ENCODE results near the gene EGFL7. TPM values are rescaled to one million over a fixed set of nuclear protein-coding genes. Genes with fewer than 3 reads are reported as not detected.
A peak's percentile ranks its signal among the peaks of the same experiment; 100 is the strongest.
"Not testable (repeated sequence)": the region's sequence is repeated elsewhere in the genome, so short reads cannot be mapped to it uniquely, and the experiment has no call there.

The EGFL7 gene
- total and polyA plus RNA-seq, 10 donors, result 132 to 522 (median 187) TPM

- DNase-seq, result no peak
- 88 to 95% (median 91%) methylated on average over 9 to 24 of the region's 24 CpGs for WGBS, 5 donors
- Histone ChIP-seq H3K27me3 (replicated peaks in 1 of 7) (peaks cover 0 to 50% (median 29%) of the 10 kb centered on the region in 7 donors), H3K36me3 (no peaks in the 10 kb centered on the region), H3K27ac (no peak overlapping the region), H3K9me3 (no peaks in the 10 kb centered on the region), H3K4me1 (peaks cover 20 to 38% (median 33%) of the 10 kb centered on the region in 6 donors), H3K4me3 (no peak overlapping the region)
- TF ChIP-seq POLR2A (IDR thresholded peaks at IDR 0.05) (no peak), POLR2AphosphoS5 (IDR thresholded peaks at IDR 0.05) (no peak), CTCF (IDR thresholded peaks at IDR 0.05 in 8 of 11, conservative IDR thresholded peaks at IDR 0.05 in 3 of 11) (no peak)
- intact Hi-C loops (cut with DNase I; ENCODE audit: low total_unique reads), result no loop called here
Measured at GRCh38 chr9:136709454-136710109, 46.9 kb downstream of the EGFL7 start.

- WGBS, 5 donors, result 87 to 97% (median 92%) methylated on average over 7 of the region's 7 CpGs
- no peak overlapping the region for H3K4me3 ChIP-seq
- H3K27me3 ChIP-seq (replicated peaks in 1 of 7), result peaks cover 0 to 59% (median 33%) of the 10 kb centered on the region in 7 donors
- TF ChIP-seq POLR2A (IDR thresholded peaks at IDR 0.05) (no peak), CTCF (IDR thresholded peaks at IDR 0.05 in 8 of 11, conservative IDR thresholded peaks at IDR 0.05 in 3 of 11) (no peak), POLR2AphosphoS5 (IDR thresholded peaks at IDR 0.05) (no peak)
- DNase-seq, result no peak
- H3K27ac ChIP-seq, result no peak overlapping the region
- intact Hi-C loops (cut with DNase I; ENCODE audit: low total_unique reads), result no loop called here
- H3K9me3 ChIP-seq, result no peaks in the 10 kb centered on the region
- peaks cover 26 to 43% (median 37%) of the 10 kb centered on the region in 6 donors for H3K4me1 ChIP-seq
- H3K36me3 ChIP-seq, result no peaks in the 10 kb centered on the region
Measured at GRCh38 chr9:136710543-136710942, 47.8 kb downstream of the EGFL7 start.

GRCh38 chr9:136711219-136711648, 48.5 kb downstream of the EGFL7 start:
- DNase-seq; H3K4me3 ChIP-seq; H3K36me3 ChIP-seq; H3K27ac ChIP-seq; intact Hi-C loops (cut with DNase I; ENCODE audit: low total_unique reads); H3K9me3 ChIP-seq: not testable (repeated sequence)
- peaks cover 26 to 46% (median 37%) of the 10 kb centered on the region in 6 donors for H3K4me1 ChIP-seq
- WGBS, 5 donors, result 58 to 78% (median 69%) methylated on average over 4 of the region's 4 CpGs
- H3K27me3 ChIP-seq (replicated peaks in 1 of 7), result peaks cover 0 to 63% (median 33%) of the 10 kb centered on the region in 7 donors

- DNase-seq, result peak; percentile 79
- 2 to 3% (median 2%) methylated on average over 31 to 119 of the region's 119 CpGs for WGBS, 5 donors
Measured at GRCh38 chr9:136711751-136712689, 49.3 kb downstream of the EGFL7 start, which contains the start of gene DIPK1B. Gene DIPK1B, plus strand, starts transcription at chr9:136712572. Its CDS starts 94 bp downstream, at chr9:136712666.

More at GRCh38 chr9:136711751-136712689, 49.3 kb downstream of the EGFL7 start, which contains the start of gene DIPK1B:
- Histone ChIP-seq H3K4me3 (peak within 1 kb of the TSS; percentile 25 to 73 (median 39)), H3K27me3 (replicated peaks in 1 of 7) (peaks cover 0 to 68% (median 33%) of the 10 kb centered on the region in 7 donors), H3K36me3 (no peaks in the 10 kb centered on the region), H3K9me3 (no peaks in the 10 kb centered on the region), H3K4me1 (peaks cover 26 to 46% (median 37%) of the 10 kb centered on the region in 6 donors), H3K27ac (peak within 1 kb of the TSS in 6 of 8 donors; percentile 20 to 80 (median 67))
- TF ChIP-seq POLR2AphosphoS5 (IDR thresholded peaks at IDR 0.05) (peak in 1 of 3 donors; percentile 19), CTCF (IDR thresholded peaks at IDR 0.05 in 8 of 11, conservative IDR thresholded peaks at IDR 0.05 in 3 of 11) (no peak)
- intact Hi-C loops (cut with DNase I; ENCODE audit: low total_unique reads), result no loop called here
